GM19025 (cell line): ENCODE results near the gene MON1A.

Experiments
- ATAC-seq: cut with Tn5 transposase; IDR thresholded peaks from one replicate; pipeline ENCODE4 v1.9.1; 2021; ENCODE audit warnings: mild to moderate bottlenecking, low read depth, moderate library complexity; ENCODE audit not compliant: unreplicated experiment

MON1A gene

GRCh38 chr3:49859576-49860305 lies 69.9 kb downstream of the MON1A start:
- ATAC-seq: no peak
